Fibroblast of gingiva (primary cell): ENCODE results near the gene SLC24A4.

Source experiments
- DNase-seq: peaks from one replicate; pipeline ENCODE4 v3.0.0-alpha.2; 2011; ENCODE audit warnings: low read depth

Gene SLC24A4

GRCh38 chr14:92368001-92368400 lies 45.0 kb downstream of the SLC24A4 start:
- no peak for DNase-seq

DNA sequence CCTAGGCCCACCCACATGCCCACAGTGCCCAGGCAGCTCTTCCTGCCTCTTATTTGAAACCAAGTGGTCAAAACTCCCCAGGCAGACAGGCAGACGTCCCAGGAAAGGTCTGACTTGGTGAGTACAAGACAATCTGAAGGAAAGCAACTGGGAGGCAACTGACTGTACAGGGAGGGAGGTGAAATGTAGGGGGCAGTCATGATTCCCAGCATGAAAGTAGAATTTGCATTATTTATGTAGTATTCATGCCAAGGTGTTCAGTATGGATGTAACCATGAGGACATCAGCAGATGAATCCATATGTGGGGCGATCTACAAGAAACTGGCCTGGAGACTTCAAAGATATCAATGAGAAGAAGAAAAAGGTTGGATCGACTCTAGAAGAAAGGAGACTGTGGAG lies 46.1 kb downstream of the SLC24A4 start:
- DNase-seq: no peak

GRCh38 chr14:92372230-92372629 lies 49.3 kb downstream of the SLC24A4 start:
- DNase-seq: no peak

DNA sequence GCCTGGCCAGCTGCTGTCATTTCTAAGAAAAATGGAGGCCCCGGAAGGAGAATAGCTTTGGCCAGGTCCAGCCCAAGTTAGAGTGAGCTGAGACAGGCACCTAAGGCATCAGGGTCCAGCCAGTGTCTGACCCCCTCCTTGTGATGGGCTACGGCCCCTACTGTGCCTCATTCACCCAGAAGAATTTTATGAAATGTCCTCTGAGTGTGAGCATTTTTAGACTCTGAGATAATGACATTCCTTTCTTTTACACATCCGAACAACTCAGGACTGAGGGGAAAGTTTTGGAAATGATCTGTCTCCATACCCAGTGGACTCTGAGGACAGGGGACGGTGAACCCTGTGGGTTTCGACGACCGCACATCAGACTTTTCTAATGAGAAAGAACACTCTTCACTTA lies 50.4 kb downstream of the SLC24A4 start:
- no peak for DNase-seq

DNA sequence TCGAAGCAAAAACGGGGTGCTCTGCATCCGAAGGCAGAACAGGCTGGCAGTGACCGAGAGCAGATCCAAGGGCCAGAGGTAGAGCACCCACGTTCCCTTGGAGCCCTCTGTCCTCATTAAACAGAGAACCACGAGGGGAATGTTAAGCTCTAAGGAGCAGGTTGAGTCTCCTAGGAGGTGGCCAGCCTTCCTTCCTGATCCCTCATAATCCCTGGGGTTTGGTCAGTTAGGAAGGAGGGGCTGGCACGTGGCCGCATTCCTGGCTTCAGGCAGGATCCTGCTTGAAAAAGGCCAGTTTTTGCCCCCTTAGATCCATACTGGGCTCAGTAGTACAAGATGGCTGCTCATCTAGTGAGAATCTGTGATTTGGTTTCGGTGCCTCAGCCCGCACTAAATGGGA lies 57.2 kb downstream of the SLC24A4 start:
- DNase-seq: no peak

DNA sequence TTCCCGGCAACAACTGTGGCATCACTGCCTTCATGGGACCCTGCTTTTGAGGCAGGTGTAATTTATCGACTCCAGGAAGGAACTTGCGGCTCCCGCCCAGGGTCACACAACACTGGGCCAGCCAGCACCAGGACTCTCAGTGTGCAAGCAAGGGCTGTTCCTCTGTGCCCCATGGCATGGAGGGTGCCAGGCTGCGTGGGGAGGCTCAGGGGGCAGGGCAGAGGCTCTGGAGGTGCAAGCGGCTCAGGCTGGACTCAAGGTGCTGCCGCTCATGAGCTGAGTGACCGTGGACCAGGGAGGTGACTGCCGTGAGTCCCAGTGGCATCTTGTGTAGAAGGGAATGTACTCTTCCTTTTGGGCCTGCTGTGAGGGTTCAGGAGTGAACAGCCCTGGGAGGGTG lies 57.6 kb downstream of the SLC24A4 start:
- no peak for DNase-seq

- no peak for DNase-seq
These were observed 59.7 kb downstream of the SLC24A4 start for GRCh38 chr14:92382677-92383076.

- no peak for DNase-seq
These were observed 60.8 kb downstream of the SLC24A4 start for GRCh38 chr14:92383805-92384204.

- no peak for DNase-seq
These were observed 61.6 kb downstream of the SLC24A4 start for GRCh38 chr14:92384461-92385133.

DNA sequence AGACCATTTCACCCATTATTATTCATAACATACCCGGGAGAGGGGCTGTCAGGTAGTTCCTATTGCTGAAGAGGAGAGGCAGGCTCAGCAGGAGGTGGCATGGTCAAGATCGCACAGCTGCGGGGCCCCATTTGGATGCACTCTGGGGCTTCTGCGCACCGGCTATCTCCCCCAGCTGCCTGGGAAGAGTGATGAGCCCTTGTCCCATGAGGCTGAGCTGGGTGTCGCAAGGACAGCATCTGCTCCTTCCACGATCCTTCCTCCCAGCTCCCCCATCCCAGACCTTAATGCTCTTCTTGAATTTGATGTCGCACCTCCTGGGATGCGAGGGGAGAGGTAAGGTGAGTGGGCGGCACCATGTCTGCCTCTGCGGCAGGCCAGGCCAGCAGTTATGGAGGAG lies 62.6 kb downstream of the SLC24A4 start:
- DNase-seq: no peak

DNA sequence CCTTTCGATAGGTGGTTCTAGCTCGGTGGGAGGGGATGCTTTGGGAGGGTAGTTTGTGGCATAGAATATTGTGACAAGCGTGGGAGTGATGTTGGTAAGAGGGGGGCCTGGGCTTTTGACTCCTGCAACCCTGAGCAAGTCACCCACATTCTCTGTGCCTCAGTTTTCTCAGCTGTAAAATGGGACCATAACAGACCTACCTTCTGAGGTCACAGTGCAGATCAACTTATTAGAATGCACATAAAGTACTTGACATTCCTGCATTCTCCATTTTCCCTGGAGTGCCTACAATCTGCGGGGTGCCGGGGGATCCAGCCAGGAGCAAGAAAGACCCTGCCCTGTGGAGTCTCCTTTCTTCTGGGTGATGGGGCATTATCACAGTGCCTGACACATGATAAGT lies 63.2 kb downstream of the SLC24A4 start:
- no peak for DNase-seq

- DNase-seq: no peak
These were observed 63.7 kb downstream of the SLC24A4 start for GRCh38 chr14:92386637-92387036.

DNA sequence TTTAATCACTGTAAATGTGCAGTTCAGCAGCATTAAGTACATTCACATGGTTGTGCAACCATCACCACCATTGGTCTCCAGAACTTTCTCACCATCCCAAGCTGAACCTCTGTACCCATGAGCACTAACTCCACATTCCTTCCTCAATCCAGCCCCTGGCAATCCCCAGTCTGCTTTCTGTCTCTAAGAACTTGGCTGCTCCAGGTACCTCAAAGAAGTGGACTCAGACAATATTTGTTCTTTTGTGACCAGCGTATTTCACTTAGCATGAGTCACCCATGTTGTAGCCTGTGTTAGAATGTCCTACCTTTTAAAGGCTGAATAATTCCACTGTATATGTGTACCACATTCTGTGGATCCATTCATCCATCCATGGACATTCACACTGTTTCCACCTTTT lies 64.6 kb downstream of the SLC24A4 start:
- DNase-seq: no peak

- DNase-seq: no peak
These were observed 66.7 kb downstream of the SLC24A4 start for GRCh38 chr14:92389598-92390158.

- DNase-seq: no peak
These were observed 68.8 kb downstream of the SLC24A4 start for GRCh38 chr14:92391726-92392125.

- DNase-seq: no peak
These were observed 69.7 kb downstream of the SLC24A4 start for GRCh38 chr14:92392711-92393110.

- peak; percentile 83 for DNase-seq
These were observed 74.4 kb downstream of the SLC24A4 start for GRCh38 chr14:92397150-92397952.

DNA sequence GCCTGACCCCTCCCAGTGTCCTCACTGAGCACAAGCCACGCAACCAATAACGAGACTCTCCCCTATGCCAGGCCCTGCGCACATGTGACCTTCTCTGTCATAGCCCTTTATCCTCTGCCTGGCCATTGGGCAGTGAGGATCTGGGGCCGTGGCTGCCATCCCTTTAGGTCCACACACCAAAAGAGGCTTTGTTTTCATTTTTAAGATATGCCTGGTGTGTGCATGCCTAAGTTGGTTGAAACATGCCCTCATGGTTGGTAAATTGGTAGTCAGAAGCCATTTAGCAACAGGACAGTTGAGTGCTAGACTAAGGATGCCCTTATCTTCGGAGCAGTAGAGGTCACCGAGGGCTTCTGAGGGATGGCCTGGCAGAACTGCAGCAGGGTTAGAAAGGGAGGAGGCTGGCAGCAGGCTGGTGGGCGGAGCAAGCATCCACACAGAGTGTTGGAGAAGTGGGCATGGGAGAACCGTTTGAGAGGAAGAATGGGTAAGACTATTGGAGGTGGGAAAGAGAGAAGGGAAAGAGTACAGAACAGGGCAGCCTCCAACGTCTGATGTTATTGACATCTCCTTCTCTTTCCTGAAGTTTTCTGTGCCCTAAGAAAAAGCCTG lies 75.1 kb downstream of the SLC24A4 start:
- DNase-seq: peak; percentile 11

- DNase-seq: no peak
These were observed 76.1 kb downstream of the SLC24A4 start for GRCh38 chr14:92398888-92399636.

- DNase-seq: peak; percentile 19
These were observed 77.8 kb downstream of the SLC24A4 start for GRCh38 chr14:92400579-92401444.

- no peak for DNase-seq
These were observed 78.6 kb downstream of the SLC24A4 start for GRCh38 chr14:92401561-92401960.
